Activated CD4-positive, CD25-positive, alpha-beta regulatory T cell treated with anti-CD3 and anti-CD28 coated beads, Interleukin-2, amount 50 U/mL, for 16 hours (primary cell): Measurements from ENCODE around the gene SRP68.
"Not testable (repeated sequence)": the region's sequence is repeated elsewhere in the genome, so short reads cannot be mapped to it uniquely, and the experiment has no call there.

Experiments
- DNase-seq: peaks from one replicate; pipeline ENCODE4 v3.0.0-alpha.2; 2020; ENCODE audit warnings: low read depth, low spot score

SRP68 gene

DNA sequence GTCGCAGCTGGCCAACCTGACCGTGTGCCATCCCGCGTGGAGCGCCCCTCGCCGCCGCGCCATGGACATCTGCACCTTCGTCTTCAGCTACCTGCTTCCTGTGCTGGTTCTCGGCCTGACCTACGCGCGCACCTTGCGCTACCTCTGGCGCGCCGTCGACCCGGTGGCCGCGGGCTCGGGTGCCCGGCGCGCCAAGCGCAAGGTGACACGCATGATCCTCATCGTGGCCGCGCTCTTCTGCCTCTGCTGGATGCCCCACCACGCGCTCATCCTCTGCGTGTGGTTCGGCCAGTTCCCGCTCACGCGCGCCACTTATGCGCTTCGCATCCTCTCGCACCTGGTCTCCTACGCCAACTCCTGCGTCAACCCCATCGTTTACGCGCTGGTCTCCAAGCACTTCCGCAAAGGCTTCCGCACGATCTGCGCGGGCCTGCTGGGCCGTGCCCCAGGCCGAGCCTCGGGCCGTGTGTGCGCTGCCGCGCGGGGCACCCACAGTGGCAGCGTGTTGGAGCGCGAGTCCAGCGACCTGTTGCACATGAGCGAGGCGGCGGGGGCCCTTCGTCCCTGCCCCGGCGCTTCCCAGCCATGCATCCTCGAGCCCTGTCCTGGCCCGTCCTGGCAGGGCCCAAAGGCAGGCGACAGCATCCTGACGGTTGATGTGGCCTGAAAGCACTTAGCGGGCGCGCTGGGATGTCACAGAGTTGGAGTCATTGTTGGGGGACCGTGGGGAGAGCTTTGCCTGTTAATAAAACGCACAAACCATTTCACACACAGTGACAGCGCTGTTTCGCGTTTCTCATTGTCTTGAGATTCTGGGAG is 4.7 kb upstream of the SRP68 start:
- DNase-seq = no peak

DNA sequence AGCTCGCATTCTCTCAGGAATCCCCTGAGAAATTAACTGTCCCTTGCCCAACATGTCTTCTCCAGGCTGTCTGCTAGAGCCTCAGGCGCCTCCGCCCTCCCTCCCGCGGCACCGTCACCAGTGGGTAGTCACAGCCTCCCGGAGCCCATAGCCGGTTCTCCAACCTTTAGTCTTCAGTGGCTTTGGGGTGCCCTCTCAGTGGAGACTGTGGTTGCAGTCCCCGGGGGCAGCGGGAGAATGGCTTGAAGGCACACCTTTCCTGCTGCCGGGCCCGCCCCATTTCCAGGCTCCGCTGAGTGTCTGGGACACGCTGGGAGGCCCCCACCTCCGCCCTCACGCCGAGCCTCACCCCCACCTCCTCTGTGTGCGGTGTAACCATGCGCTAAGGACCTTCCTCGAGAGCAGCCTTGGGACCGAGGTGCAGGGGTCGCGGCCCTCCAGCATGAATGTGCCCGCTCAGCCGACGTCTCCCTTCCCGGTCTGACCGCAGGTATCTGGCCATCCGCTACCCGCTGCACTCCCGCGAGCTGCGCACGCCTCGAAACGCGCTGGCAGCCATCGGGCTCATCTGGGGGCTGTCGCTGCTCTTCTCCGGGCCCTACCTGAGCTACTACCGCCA is 3.9 kb upstream of the SRP68 start:
- no peak for DNase-seq

DNA sequence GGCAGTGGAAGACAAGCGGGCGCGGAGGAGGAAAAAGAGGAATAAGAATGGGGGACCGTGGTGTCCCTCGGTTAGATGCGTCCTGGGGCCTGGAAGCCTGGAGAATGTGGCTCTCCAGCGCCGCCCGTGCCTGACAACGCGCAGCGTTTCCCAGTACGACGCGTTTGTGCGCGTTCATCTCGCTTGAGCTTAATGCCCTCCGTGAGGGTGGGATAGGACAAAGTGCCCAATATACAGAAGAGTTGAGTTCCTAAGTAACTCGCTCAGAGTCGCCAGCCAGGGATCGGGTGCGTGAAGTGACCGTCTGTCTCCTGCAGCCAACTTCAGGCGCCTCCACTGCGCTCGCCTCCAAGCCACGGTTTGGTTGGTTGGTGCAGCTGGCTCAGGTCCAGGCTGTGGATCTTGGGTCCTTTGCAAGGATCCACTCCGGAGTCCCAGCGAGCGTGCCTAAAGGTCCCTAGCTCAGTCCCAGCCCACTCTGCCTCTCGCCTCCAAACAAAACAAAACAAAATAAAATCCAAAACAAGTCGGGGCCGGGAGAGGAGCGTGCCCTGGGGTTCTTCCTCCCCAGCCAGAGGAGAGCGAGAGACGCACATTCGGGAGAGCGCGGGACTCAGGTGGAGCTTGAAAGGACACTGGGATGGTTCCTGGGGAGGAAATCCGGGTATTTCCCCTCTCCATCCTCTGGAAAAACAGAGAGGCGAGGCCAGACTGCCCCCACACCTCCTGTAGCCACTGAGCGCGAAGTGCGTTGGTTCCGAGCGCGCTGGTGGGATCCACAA is 3.2 kb upstream of the SRP68 start:
- DNase-seq = no peak

DNA sequence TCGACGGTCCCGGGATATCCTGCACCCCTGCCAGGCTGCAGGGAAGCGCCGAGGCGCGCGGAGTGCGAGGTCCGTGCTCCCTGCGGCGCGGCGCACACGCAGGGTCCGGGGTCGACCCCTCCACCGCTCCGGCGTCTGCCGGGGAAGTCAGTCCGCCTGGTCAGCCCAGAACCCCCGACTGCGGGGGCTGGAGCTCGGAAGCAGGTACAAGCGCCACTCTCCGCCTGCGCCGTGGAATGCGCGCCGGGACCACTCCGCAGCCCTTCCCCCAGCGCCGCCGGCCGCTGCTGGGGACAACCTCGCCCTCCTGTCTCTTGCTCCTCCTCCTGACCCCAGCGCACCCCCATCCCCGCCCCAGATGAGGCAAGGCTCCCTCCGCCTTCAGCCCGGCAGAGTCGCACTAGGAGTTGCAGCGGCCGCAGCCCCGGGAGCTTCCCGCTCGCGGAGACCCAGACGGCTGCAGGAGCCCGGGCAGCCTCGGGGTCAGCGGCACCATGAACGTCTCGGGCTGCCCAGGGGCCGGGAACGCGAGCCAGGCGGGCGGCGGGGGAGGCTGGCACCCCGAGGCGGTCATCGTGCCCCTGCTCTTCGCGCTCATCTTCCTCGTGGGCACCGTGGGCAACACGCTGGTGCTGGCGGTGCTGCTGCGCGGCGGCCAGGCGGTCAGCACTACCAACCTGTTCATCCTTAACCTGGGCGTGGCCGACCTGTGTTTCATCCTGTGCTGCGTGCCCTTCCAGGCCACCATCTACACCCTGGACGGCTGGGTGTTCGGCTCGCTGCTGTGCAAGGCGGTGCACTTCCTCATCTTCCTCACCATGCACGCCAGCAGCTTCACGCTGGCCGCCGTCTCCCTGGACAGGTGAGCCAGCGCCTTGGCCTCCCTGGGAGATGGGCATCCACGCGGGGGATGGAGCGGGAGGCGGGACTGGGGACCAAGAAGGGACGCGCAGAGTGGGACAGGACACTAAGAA is 2.4 kb upstream of the SRP68 start, which contains the start of gene GALR2:
TSS of gene GALR2 (plus strand) at position 392 of the 974 bp plus-strand sequence. CDS start at position 495, 103 bp downstream.
- DNase-seq = no peak

DNA sequence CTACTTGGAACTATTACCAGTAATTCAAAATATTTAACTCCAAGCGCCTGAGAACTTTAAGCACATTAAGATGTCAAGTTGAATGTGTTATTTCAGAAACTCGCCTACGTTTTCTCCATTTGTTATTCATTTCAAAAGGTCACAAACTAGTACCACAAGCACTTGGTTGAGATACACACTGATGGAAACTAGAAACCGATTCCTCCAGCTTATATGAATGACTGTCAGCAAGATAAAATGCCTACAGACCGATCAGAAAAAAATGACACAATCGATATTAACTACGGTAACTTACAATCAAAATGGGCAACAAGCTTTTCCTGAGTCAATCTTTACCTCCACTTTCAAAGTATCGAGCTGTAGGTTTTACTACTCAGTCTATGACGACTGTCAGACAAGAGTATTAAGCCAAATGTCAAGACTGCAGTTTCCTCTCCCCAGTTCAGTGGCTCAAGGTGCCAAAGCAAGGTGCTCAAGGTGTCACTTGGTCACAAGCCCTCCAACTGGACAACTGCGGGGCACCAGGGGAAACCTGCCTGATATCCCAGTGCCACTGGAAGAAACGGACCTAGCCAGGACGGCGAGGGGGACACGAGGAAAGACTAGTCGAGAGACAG is 678 bp downstream of the SRP68 start:
- DNase-seq = no peak

DNA sequence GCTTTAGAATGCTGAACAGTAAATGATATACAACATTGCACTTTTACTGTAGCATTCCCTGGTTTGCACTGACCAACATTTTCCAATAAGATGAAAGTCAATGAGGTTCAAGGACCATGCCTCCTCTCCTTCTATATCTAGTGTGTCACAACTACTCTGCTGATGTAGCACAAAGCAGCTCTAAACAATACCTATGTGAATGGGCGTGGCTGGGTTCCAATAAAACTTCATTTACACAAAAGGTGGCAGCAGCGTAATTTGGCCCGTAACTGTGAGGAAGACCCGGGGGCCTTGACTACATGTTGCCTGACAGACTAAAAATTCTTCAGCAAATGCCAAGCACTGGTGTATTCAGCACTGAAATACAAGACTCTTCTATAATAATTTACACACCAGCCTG is 6.5 kb downstream of the SRP68 start:
- no peak for DNase-seq

DNA sequence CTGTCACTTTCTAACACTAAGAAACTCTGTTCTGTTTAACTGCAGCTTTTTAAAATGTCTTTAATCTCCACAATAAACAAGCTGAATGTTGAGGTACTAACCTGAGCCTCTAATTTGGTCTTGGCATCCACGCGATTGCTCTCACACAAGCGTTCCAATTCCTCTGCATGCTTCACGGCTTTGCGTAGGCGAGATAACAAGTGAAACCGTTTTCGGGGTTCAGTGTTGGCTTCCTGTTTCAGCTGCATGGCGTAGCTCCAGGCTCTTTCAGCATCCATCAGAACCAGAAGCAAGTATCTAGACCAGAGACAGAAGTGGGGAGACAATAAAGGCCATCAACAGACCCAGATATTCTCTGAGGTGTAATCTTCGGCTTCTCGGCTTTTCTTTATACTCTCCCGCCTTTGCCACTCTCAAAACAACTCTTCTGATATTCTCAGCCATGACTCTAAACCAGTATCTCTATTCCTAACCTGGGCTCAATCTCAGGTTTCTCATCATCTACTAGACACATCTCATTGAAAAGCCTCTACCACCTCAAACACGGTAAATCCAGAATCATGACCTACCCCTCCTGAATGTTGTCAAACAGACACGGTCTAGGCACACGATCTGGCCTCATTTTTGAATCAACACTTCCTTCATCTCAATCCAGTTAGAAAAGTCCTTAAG is 8.3 kb downstream of the SRP68 start:
- DNase-seq = peak; percentile 20

DNA sequence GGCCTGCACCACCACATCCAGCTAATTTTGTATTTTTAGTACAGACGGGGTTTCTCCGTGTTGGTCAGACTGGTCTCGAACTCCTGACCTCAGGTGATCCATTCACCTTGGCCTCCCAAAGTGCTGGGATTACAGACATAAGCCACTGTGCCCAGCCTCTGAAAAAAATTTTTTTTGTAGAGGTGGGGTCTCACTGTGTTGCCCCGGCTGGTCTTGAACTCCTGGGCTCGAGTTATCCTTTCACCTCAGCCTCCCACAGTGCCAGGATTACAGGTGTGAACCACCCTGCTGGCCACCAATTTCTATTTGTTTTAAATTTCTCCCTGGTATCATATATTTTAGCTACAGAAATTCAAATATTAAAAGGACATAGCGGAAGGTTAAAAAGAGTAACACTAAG is 14.1 kb downstream of the SRP68 start:
- not testable (repeated sequence) for DNase-seq

DNA sequence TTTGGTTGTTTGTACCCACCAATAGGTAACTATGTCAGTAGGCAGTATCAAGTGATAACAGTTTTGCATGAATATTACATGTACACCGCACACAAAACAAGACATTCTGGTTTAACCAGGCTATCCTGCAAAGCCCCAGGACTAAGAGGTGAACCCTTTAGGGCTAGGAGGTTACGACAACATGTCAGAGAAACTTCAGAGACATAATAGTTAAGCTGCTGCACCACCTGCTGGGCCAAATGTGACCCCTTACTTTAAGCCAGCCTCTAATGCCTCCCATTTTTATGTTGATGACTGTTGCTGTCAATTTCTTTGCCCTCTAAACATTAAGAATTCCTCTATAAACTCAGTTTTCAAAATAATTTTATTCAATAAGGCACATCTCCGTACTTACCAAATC is 15.4 kb downstream of the SRP68 start:
- no peak for DNase-seq

DNA sequence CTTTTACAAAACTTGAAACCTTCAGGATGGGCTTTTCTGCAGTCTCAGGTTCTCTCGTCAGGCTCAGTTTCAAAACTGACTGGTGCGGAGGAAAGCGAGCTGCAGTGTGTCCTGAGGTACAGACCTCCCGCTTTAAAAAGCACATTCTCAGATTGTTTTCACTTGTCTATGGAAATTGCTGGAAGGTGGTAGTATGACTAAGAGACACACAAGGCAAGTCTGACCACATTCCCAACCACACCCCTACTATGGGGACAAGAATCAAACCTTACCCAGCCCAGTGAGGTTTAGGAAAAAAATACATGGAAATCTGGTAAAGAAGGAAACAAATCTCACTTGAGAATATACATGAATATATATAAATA is 18.2 kb downstream of the SRP68 start:
- DNase-seq = no peak

DNA sequence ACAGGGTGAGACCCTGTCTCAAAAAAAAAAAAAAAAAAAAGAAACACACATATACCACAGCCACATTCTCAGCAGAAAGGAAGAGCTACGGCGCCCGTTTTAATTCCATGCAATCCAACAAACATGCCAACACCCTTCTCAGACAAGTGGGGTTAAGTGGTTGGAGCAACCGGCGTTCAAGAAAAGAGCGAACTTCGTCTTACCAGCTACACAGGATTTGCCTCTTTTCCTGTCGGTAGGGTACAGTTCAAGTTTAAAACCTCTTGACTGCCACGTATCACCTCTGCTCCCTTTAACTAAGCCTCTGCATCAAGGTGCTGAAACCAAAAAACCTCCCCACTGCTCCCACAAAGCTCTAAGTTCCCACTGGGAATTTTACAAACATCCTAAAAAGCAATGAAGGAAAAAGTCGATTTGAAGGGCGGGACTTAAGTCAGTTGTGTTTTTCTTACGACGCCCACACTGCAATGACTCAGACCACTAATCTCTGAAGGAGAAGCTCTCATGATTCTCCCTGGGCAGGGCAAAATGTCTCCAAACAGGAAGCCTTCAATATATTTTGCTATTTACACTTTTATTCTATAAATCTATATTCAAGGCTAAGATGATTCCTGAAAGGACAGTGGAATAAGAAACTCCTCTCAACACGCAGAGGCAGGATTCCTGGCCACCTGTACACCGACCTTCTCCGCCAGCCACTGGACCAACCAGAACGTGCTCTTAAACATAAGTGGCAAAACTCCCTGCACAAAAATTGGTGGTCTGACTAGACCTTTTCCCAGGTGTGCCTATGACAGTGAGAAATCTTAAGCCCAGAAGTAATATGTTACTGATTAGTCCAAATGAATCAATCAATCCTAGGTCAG is 18.8 kb downstream of the SRP68 start:
- DNase-seq = no peak

DNA sequence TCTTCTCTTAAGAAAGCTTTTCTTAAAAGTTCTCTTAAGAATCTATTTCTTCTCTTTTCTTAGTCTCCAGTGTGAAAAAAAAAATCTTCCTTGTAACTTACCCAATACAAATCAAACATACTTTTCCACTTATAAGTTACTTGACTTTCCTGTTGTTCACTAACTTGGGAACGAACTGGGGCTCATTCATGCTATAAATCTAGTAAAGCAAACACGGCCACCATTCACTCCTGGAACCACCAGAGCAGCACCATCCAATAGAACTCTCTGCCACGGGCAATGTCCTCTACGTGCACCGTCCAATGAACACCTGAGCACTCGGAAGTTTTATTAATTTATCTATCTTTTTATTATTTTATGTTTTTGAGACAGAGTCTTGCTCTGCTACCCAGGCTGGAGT is 20.8 kb downstream of the SRP68 start:
- DNase-seq = no peak

DNA sequence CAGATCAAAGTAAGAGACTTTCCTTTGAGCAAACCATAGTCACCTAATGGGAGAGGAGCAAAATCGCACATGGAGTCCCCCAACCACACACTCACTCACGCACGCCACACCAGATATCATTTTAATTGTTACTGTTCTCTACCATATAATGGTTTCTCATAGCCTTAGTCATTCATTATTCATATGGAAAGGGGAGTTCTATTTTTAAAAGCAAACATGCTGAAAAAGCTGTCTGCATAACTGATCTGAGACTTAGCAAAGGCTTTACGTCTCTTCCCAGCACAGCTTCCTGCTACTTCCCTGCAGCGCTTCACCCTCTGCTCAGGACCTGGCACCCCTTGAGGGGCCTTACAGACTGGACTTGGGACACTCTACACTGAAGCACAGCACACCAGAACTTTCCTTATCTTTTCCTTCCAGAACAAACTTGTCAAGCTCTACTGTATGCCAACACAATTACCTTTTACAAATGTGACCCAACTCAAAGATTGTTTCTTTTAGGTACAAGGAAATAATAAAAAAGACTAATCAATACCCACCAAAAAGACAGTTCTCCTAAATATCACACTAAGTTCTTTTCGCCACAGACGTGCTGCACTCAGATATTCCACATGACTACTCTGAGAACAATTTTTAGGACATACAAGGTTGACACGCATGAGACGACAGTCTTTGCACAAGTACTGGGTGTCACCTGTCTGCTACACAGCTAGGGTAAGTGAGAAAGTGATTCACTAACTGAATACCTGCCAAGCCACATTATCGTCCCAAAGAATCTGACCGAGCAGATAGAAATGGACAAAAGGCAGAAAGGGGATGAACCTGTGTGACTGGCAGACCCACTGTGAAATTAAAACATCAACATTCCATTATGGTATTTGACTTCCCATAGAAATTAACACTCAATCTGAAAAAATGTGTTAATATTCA is 21.5 kb downstream of the SRP68 start:
- DNase-seq = no peak

DNA sequence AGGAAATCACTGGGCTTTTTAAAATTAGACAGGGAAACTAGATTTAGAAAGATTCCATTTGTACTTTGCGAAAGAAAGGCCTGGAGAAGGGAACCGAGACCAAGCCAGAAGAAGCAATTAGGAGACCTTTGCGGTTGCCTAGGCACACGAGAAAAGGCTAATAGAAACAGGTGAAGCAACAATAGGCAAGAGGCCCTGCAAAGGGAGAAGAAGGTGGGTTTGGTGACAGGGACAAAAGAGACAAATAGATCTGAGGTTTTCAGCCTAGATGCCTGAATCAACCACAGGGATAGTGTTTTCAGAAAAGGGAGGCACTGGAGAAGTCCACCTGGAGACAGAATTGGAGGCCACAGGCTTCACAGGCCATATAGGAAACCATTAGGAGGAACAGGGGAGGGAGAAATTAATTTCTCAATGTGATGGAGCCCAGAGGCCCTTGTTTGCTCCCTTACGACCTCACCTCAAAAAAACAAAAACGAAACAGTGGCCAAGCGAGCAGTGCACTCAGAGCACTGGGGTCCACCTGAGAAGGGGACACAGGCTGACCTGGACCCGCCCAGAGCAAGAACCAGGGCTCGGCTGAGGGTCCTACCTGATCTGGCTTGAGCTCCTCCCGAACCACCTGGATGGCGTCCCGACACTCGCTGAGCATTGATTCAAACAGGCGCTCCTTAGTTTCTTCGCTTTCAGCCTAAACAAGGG is 22.3 kb downstream of the SRP68 start:
- no peak for DNase-seq

DNA sequence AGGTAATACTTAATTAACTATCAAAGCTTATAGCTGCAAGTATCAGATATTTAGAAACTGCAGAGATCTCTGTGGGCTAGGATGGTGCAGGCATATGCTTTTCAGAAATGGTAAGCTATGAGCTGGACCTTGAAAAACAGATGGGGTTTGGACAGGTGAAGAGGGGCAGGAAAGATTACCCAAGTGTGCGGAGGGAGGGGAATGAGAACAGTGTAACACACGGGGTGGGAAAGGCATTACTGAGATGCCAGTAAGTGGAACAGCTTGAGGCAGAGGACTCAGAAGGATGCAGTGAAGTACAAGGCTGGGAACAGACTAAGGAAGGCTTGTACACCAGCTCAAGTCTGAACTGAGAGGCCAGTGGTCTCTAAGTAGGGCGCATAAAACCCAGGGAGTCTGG is 23.1 kb downstream of the SRP68 start:
- no peak for DNase-seq

DNA sequence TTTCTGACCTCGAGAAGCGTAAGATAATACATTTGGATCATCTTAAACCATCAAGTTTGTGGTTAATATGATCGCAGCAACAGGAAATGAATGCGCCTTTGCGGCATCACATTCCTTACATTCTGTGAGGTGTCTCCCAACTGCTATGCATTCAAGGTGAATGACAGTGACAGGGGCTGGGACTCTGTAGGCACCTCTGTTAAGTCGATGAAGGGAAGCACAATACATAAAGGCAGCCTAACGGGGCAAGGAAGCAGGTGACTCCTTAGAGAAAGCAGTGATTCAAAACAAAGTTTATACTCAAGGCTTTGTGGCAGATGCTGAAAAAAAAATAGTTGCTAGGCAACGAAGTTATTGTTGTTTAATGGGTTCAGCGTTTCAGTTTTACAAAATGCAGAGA is 23.6 kb downstream of the SRP68 start:
- DNase-seq = no peak

DNA sequence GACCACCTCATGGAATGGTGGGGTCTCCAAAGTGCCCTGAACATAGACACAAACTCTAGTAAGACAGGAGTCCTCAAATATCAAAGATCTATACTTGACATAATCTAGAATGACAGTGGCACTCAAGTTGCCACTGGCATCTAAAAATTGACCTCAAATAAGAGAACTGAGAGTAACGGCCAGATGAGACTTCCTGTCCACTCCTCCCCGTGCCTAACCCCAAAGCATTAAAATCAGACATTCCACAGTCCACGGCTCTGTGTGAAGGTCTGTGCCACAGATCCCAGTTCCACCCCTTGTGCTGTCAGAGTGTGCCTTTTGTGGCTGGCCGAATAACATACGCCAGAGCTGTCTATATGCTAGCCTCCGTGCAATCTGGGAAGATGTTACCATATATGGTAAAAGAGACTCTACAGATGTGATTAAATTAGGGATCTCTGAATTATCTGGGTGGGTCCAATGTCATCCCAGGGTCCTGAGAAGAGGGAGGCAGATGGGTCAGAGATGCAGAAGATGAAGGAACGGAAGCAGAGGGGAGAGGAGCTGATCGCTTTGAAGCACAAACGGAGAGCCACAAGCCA is 24.2 kb downstream of the SRP68 start:
- no peak for DNase-seq
